Midbrain (tissue), 1 donor: ENCODE results near the gene BLID.

ENCODE experiments used
- DNase-seq: peaks from one replicate; lab custom pipeline; 2025; lab: John Stamatoyannopoulos, UW

BLID gene, protein sequence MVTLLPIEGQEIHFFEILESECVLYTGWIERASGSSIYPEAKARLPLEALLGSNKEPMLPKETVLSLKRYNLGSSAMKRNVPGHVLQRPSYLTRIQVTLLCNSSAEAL

DNA sequence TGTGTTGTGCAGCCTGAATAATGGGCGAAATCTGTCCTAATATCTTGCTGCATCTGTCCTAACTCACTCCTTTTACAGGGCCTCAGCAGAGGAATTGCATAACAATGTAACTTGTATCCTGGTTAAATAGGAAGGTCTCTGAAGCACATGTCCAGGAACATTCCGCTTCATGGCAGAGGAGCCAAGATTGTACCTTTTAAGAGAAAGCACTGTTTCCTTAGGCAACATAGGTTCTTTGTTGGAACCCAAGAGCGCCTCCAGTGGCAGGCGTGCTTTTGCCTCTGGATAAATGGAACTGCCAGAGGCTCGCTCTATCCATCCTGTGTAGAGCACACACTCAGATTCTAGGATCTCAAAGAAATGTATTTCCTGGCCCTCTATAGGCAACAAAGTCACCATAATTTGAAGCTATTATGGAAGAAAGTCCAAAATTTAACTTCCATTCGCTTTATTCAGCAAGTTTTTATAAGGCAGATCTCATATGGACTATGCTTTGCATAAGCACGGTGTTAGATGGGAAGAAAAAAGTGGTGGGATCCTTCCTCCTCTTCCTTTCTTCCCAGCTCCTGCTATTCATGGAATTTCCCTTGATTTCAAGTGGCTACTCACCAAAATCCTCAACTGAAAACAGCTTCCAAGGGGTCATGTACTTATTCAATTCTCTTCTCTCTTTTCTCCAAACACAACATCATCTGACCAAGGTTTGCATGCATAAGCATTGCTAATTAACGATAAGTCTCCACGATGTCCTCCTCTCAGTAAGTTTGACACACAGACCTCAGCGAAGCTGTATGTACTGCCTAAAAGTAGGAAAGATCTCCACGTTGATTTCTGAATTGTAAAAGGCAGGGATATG lies at the start of gene BLID:
TSS of gene BLID (minus strand) at position 692 of the 856 bp plus-strand sequence. CDS start at position 399, 293 bp downstream.
- peak; percentile 75 for DNase-seq

DNA sequence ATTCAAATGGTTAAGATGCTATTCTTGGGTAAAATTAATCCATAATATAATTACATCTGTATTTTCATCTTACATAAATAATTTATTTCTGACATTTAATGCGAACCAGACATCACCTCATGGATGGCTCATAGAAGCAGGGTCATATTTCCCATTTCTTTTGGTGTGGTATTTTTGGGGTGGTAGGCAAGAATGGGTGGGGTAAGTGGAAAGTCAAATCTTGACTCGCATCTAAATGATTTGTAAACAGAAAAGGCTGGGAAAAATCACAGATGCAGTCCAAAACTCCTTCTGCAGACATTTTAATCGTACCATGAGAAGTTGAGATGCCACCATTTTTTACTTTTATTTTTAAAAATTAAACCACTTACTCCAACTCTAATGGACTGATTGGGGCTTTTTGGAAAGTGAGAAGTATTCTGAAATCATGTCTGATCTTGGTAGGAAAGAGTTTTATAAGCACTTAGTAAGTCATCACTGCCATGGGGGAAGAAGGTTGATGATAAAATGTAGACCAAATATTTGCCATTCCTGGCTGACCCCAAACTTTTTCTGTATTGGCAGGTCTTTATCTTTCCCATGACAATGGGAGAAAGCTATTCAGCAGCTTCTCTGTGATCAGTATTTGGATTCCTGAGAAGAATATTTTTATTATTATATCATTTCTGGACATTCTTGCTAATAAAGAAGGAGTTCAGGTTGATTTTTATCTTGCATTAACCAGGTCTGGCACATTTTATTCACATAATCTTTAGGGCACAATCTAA lies 47.2 kb upstream of the BLID start:
- DNase-seq, result no peak

DNA sequence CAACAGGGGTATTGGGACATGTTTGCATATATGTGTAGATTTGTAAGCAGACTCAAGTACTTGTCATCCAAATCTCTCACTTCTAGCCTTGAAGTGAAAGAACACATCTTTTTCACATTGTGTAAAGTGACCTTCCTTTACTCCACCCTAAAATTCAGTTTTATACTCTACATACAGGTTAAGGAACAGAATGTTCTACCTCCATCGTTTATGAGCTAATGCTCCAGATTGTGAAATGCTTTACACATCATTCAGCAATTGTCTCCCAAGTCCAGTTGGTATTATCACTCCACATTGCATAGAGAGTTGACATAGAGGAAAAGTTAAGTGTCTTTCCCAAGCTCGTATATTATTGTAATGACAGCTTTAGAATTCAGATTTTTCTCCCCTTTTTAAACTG lies 46.1 kb upstream of the BLID start:
- no peak for DNase-seq

DNA sequence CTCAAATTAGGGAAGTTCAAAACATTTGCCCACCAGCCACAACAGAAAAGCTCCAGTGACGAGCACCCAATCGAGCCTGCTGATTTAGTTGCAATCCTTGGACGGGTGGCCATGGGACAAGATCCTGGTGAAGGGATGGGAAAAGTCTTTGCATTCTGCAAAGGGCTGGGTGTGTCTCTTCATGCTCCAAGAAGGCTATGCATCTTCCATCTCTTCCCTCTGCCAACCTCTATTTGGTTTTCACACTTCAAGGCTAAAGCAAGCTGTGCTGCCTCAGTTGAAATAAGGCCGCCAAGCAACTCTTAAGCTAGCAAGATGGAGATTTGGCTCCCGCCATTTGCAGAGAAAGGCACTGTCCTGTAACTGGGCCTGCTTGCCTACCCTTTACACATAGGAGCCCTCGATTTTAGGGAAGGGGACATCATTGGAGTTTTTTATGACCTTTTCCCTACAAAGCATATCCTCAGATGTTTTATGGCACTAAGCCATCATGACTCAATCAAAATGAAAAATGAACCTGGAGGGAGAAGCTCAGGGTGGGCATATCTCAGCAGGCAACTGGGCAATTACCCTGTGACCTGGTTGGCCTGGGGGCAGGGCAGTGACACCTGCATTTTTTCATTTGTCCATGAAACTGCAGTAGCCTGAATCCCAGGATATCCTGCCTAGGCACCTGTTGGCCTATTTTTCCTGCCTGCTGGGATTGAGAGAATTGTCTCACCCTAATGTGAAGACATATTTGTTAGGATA lies 45.0 kb upstream of the BLID start:
- no peak for DNase-seq

DNA sequence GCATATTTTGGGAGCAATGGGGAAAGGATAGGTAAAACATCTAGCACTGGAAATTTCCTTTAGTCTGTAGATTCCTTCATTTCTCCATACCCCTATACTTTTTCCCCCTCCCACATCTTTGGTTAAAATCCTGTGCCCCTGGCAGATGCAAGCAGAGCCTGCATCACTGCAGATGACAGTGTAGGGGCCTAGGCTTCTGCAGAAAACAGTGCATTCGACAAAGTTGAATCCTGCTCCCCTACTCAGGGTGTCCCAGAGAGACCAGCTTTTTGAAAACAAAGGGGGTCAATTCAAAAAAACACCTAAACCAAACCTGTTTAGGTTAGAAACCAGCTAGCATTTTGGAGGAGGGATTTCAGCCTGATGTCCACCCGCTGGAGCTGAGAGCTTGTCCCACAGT lies 43.8 kb upstream of the BLID start:
- DNase-seq, result no peak

DNA sequence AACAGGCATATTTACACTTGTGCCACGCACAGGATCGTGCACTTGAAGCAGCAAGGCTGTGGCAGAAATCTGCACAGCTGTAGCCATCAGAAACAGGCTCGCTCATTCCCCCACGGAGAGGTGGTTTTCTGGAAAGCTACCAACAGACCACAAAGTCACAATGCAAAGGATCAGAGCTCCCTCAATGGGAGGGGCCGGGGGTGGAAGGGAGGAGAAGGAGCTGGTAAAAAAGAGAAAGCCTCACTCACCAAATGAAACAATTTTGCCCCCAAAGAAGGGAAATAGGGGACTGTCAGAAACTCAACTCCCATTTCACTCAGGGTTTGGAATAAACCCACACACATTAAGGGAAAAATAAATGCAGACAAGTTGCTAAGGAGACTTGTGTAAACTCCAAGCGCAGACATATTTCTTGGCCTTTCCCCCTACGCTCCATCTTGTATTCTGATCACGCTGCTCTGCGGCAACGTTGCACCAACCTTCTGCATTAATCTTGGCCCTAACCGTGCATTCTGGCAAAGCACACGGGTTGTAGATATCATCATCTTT lies 43.2 kb upstream of the BLID start:
- peak; percentile 70 for DNase-seq

DNA sequence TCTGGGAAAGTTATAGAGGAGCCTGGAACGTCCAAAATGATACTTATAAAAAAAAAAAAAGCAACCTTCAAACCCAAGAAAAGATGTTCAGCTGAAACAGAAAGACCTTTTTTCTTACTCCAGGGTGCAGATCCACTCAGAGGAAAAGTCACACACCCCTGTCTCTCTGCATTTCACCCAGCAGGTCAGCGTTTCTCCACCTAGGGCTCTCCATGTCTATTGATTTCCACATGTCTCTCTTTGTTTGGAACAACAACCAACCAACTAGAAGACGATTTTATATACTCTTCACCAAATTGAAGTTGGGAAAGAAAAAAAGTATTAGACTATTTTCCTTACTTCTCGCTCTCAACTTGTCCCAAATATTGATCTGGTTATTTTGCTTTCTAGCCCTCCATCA lies 42.2 kb upstream of the BLID start:
- DNase-seq, result peak; percentile 69

DNA sequence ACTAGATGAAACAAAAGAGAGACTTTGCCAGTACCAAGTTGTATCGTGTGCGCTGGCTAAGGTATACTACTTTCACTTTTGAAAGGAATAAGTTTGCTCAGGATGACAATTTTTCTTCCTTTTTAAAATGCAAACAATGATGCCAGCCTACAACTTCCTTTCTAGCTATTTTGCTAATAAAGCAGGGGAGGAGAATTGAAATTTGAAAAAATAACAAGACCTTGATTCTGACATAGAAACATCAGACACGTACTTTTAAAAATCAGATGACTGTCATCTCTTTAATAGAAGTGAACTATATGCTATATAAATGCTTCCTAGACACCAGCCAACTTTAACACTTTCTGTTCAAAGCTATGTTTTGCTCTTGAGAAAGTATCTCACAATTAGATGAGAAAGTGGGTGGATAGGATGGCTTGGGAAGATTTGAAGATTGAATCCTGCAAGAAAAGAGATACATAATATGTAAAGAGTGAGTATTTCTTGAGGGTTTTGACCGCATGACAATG lies 41.7 kb upstream of the BLID start:
- DNase-seq, result peak; percentile 67

DNA sequence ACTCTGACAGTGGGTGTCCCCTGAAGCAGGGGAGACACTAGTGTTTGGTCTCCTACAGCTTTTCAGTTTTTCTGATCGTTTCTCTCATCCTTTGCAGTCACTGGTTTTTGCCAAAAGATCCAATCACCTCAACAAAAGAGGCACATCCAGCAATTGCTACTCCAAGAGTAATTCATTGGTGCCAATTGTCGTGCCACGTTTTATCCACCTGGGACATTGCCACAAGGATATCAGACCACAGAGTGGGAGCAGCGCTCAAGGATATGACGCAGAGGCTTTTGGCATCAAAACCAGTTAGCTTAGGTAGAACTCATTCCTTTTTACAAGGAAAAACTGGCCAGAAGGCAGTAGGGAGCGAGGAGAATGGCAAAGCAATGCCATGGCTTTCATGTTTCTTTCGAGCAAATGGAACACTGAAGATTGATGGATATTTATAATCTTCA lies 40.9 kb upstream of the BLID start:
- DNase-seq, result peak; percentile 55

DNA sequence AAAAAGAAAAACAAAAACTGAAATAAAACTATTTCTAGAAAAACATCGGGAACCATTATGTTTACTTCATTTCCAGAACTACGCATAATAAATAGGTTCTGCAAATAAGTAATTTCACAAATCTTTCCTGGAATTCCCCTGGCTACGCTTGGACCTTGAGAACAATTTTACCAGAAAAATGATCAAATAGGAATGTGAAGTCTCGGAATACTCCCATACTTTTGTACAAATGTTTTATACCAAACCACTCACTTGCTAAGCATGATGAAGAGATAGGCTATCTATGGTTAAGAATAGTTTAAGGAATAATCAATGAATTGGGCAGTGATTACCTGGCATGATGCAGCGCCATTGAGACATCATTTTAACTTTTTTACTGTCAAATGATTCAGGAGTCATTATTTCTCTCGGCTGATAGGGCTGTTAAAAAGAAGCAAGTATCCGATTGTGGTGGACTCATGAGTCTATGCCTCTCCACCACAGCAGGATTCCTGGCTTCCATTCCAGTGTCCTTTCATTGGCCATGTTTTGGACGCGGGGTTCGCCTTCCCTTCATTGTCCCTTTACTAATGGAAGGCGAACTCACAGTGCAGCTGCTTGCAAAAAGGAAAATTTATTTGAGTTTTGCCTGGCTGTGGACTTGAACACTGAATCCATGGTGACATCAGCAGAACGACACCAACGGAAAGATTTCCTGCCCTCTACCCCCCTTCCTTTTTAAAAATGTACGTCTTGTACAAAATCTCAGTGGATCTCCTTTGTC lies 39.9 kb upstream of the BLID start:
- peak; percentile 47 for DNase-seq

DNA sequence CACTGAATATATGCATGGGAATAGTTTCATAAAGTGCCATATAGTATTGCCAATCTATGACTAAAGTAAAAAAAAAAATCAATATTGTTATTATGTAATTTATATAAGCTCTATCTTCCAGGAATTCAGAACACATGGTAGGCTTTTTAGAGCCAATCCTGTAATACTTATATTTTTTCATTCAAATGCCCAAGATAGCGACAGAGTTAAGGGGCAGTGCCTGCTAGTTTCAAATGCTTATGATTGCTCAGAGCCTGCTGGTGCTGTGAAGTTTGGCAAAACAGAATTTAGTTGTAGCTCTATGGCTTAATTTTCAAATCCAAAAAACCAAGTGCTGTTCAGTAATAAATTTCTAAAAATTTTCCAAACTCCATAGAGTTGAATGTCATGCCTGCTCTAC lies 39.0 kb upstream of the BLID start:
- no peak for DNase-seq

DNA sequence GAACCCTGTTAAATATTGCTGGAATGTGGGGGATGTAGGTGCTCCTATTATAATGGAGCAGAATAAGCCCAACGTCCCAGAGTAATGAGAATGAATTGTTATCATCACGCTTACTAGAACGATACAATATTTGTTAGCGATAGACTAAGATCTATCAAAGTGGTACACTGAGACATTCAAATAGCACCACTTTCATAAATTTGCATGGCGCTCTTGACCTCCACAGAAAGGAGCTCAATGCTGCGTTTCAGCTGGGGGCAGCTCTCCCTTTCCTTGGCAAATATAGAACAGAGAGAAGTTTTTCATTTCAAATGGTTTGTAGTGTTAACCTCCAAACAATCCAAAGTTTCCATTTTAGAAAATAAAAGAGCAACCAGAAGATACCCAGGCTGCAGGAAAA lies 38.2 kb upstream of the BLID start:
- DNase-seq, result peak; percentile 56

DNA sequence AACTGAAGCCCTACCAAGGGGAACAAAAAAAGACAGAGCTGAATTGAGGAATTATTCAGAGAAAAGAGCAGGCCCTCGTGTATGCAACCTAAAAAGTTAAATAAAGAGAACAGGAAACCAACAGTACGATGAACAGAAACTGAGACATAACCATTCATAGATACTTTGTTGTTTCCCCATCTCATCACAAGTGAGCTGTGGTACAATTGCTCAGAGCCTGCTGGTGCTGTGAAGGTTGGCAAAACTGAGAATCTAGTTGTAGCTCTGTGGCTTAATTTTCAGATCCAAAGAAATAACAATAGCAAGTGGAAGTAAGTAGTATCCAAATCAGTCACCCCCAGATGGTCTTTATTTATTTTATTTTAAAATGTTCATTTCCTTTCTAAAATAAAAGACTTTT lies 37.7 kb upstream of the BLID start:
- DNase-seq, result peak; percentile 56

DNA sequence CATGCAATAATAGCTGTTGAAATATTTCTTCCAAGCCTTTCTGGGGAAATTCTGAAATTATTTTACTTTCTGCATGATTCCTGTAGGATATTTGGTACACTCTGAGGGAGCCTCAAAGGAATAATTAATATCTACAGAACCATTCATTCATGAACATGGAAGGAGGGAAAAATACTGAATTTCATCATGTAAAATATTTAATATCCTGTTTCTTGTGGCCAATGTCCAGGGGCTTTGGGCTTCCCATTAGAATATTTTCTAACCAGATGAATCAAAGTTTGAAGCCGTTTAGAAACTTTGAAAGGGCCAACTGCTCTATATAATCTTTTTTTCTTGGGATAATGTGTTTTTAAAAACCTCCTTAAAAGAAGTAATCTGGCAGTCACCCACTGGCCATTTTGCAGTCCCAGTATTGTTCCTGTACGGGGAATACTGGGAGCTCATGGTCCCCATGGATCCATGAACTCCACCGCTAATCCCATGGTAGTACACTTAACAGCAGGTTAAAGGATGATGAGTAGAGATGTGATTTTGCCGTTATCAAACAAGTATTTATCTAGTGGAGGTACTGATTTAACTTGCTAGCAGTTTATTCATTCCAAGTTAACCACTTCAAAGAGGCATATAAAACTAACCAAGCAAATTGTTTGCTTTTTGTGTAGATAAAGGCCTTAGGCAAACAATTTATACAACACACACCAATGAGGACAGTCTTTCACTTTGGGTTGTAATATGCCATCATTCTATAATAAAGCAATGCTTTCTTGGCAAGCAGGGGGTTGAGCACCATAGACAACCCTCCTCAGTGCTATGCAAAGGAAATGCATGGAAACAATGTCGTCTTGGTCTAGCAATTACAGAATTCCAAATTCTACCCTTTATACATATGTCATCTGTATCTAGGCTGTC lies 34.5 kb upstream of the BLID start:
- DNase-seq, result no peak

DNA sequence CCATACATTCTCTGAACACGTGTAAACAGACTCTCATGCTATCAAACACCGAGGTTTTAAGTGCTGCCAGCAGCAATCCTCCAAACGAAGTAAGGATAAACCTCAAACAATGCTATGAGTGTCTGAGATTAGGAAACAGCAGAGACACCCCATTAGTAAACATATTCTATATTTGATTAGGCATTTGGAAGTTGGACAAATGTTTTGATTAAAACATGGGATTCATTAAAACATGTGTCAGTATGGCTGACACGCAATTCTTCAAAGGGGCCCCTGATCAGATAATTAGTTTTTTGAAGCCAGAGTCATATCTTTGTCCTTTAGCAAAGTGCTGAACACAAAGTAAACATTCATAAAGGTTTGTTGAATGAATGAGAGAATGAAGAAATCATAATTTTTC lies 33.2 kb upstream of the BLID start:
- DNase-seq, result no peak

DNA sequence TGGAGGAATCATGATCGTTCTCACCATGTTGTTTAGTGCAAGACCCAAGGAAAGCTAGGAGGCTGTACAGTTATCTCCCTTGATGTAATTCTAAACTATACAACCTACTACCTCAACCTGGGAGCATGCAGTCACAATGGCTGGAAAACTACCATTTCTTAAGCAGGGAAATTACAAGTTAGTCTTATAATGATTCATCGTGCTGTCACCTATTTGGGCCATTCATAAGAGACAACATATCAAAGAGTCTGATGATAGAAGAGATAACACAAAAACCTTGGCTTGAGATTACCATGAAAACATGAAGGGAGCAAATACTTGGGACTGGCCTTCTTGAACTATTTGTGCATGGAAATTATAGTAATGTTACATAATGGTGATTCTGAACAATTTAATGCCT lies 30.5 kb upstream of the BLID start:
- no peak for DNase-seq

DNA sequence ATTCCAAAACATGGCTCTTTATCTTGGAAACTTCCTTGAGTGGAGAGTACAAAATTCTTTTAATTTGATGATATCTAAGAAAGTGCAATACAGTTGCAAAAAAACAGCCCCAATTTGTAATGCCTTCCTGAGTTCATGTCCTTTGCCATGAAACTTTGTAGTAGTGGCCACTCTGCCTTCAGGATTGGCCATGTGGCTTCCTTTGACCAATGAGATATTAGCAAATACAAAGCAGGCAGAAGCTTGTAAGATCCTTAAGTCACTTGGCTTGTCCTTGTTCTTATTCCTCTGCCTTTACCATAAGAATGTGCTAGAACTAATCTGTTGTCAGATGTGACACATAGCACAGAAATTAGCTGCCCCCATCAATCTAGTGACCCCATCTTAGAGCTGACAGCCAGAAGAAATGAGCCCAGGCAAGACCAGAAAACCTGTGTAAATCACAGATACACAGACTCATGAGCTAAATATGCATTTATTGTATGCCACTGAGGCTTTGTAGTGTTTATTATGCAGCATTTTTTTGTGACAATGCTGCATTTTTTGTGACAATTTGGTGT lies 29.8 kb upstream of the BLID start:
- DNase-seq, result no peak

DNA sequence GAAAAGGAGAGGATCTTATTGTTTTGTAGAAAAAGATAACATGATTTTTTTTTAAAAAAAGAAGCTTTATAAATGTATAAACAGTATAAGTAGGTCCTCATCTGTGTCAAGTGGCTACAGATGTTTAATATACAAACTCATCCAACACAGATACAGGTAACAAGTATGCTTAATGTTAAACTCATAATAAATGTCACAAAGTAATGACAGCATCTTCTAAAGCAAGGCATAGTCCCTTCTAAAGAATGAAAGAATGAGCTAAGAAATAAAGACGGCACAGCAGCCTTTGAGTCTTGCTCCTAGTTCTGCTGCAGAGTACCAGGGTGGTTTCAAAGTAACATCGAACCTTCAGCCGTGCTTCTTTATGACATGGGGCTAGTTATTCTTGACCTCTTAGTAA lies 28.7 kb upstream of the BLID start:
- no peak for DNase-seq

DNA sequence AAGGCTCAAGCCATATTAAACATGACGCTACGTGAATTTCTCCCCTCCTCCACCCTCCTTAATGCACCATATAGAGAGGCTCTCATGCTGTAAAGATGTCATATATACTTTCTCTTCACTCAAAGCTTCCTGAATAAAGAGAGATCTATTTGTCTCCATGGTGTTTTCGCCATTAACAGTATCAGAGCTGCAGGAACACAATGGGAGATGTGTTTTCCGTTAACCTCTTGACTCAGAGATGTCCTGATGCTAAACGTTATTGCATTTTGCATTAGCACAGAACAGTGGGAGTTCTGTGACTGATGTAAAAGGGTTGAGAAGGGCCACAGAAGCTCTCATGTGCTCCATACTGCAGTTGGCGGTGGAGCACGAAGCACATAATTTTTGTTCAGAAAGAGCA lies 25.7 kb upstream of the BLID start:
- peak; percentile 29 for DNase-seq

DNA sequence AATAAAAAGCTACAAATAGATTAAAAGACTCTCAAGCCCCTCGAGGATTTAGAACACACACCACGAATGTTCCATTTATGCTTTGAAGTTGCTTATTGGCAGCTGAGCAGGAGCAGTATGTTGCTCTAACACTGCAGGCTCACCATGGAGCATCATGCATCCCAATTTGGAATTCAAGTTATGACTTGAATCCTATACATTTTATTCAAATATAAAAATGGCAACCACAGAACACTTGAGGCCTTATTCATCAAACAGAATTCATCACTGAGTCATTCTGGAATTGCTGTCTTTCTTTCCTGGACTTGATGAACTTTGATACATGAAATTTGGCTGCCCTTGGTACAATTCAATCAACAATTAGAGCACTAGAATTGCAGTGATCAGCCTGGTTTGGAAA lies 24.5 kb upstream of the BLID start:
- DNase-seq, result no peak
